SIG-M5 (cell line): ENCODE data around the gene NTRK1.

Source experiments
- DNase-seq: peaks from one replicate; lab custom pipeline; 2025; lab: John Stamatoyannopoulos, UW

The NTRK1 gene

GRCh38 chr1:156857532-156857931 is 3.1 kb upstream of the NTRK1 start:
- no peak for DNase-seq

- no peak for DNase-seq
These were observed 2.1 kb upstream of the NTRK1 start for GRCh38 chr1:156858555-156858956.

GRCh38 chr1:156858959-156859522 is 1.6 kb upstream of the NTRK1 start, which contains the start of gene INSRR:
INSRR (minus strand) TSS chr1:156859117; CDS start chr1:156858621, 496 bp downstream.
- DNase-seq: no peak

GRCh38 chr1:156859523-156860112 is 1.0 kb upstream of the NTRK1 start:
- DNase-seq: no peak

GRCh38 chr1:156860113-156860627 is 495 bp upstream of the NTRK1 start:
- DNase-seq: no peak

GRCh38 chr1:156862584-156862983 is 1.9 kb downstream of the NTRK1 start:
- DNase-seq: no peak

GRCh38 chr1:156862997-156863599 is 2.4 kb downstream of the NTRK1 start:
- DNase-seq: no peak

GRCh38 chr1:156863631-156864030 is 3.0 kb downstream of the NTRK1 start:
- DNase-seq: no peak

- DNase-seq: no peak
These were observed 4.1 kb downstream of the NTRK1 start for GRCh38 chr1:156864796-156865195.

GRCh38 chr1:156865258-156865657 is 4.6 kb downstream of the NTRK1 start:
- DNase-seq: no peak

GRCh38 chr1:156865865-156866248 is 5.2 kb downstream of the NTRK1 start:
- no peak for DNase-seq

GRCh38 chr1:156866249-156866909 is 5.7 kb downstream of the NTRK1 start:
- DNase-seq: no peak

- no peak for DNase-seq
These were observed 7.7 kb downstream of the NTRK1 start for GRCh38 chr1:156868341-156868740.

- DNase-seq: no peak
These were observed 8.8 kb downstream of the NTRK1 start for GRCh38 chr1:156869455-156869854.

GRCh38 chr1:156873659-156874058 is 13.0 kb downstream of the NTRK1 start:
- DNase-seq: no peak

- no peak for DNase-seq
These were observed 13.5 kb downstream of the NTRK1 start for GRCh38 chr1:156874142-156874541.

GRCh38 chr1:156874572-156875340 is 14.1 kb downstream of the NTRK1 start:
- no peak for DNase-seq

GRCh38 chr1:156875341-156875615 is 14.6 kb downstream of the NTRK1 start:
- no peak for DNase-seq

GRCh38 chr1:156876281-156876680 is 15.6 kb downstream of the NTRK1 start:
- DNase-seq: no peak

- DNase-seq: no peak
These were observed 16.9 kb downstream of the NTRK1 start for GRCh38 chr1:156877433-156878170.

GRCh38 chr1:156879876-156880275 is 19.2 kb downstream of the NTRK1 start:
- no peak for DNase-seq

- DNase-seq: no peak
These were observed 19.8 kb downstream of the NTRK1 start for GRCh38 chr1:156880473-156880872.
